Breast epithelium (tissue), 3 donors: Measurements from ENCODE around the gene DLG1.

Experiments used
- CTCF ChIP-seq, 3 donors: fragments of 450-650 bp; IDR thresholded peaks; one replicate each; pipeline ENCODE4 v1.5.1; 2016 to 2017; ENCODE audit warnings: antibody characterized with exemption in 3 of 3, mild to moderate bottlenecking in 3 of 3, moderate library complexity in 3 of 3
- POLR2A ChIP-seq: fragments of 450-650 bp; IDR thresholded peaks from one replicate; pipeline ENCODE4 v1.6.1; 2016; ENCODE audit warnings: antibody characterized with exemption, mild to moderate bottlenecking, moderate library complexity
- POLR2AphosphoS5 ChIP-seq, 3 donors: sonication (generic); formaldehyde crosslinking; IDR thresholded peaks; one replicate each; pipeline ENCODE4 v1.6.1; 2017; ENCODE audit warnings: antibody characterized with exemption in 3 of 3

- TF ChIP-seq CTCF (IDR thresholded peaks at IDR 0.05) = no peak
- TF ChIP-seq POLR2AphosphoS5 (IDR thresholded peaks at IDR 0.05) = no peak
- no peak for TF ChIP-seq POLR2A
Observed at GRCh38 chr3:197027896-197028727, 270.3 kb downstream of the DLG1 start.
